Uterine smooth muscle cell (primary cell): ENCODE results near the gene NOD2. TPM values are rescaled to one million over a fixed set of nuclear protein-coding genes. Genes with fewer than 3 reads are reported as not detected.

Source experiments
- total RNA-seq: library from RNA; depleted of rRNA; stranded (reverse); fragments of >200 nt; gene quantifications from 2 replicates; pipeline ENCODE4 v1.2.3, GENCODE V29; 2014

Gene NOD2
- total RNA-seq = 0.22 and 0.25 TPM in 2 replicates

DNA sequence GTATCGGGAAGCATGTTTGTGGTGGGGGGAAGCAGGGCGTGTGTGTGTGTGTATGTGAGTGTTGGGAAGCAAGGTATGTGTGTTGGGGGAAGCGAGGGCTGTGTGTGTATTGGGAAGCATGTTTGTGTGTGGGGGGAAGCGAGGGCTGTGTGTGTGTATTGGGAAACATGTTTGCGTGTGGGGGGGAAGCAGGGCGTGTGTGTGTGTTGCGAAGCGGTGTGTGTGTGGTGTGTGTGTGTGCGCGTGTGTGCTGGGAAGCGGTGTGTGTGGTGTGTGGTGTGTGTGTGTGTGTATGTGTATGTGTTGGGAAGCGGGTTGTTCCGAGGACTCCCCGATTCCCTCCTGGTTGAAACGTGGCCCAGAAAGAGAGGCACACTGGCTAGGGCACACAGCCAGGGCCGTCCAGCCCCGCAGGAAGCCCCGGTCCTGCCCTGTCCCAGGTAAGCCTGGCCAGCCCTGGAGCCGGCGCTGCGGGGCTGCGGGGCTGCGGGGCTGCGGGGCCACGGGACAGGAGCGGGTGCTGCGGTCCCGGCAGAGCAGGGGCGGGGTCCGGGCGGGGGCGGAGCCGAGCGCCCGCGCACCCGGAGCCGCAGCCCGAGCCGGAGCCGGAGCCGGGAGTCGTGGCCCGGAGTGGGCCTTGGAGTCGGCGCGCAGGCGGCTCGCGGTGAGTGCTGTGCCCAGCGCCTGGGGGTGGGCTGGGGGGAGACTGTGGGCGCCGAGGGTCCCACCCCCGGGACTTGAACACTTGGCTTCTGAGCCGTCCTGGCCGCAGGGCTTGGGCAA is at the start of gene NOD2:
NOD2 (plus strand) TSS at position 608 of the 783 bp plus-strand sequence. CDS start 5,890 bp downstream, outside the sequence.

DNA sequence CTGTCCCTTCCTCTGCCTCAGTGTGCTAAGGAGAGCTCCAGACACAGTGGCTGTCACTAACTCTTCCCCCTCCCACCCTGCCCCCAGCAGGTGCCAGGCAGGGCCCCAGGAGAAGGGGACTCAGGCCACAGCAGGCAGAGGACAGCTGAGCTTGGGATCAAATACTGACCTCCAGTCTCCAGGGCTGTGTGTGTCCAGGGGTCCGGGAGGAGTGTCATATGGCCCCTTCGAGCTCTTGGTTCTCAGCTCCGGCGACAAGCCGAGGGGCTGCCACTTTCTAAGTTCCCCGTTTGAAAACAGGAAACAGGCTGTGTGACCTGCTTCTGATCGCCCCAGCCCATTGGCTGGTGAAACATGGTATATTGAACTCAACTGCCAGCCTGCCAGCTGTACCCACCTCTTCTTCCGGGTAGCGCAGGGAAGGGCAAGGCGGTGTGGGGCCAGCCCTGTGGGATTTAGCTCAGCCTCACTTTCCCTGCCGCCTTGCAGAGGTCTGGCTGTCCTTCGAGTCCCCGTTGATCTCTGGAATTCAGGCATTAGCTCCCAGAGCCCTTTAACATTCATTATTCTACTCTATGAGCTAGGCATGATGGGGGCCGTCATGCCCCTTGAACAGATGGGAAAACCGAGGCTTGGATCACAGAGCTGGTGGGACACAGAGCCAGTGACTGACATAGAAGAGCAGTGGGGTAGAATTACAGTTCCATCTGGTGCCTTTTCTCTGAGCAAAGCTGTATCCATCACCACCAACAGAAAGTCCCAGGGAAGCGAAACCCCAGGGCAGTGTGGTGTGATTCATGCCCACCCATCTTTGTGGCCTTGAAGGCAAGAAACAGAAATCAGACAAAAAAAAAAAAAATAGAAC is 12.2 kb upstream of the NOD2 start, which contains the start of gene SNX20:
SNX20 (minus strand) TSS at position 292 of the 865 bp plus-strand sequence. CDS start 3,786 bp downstream, outside the sequence.

DNA sequence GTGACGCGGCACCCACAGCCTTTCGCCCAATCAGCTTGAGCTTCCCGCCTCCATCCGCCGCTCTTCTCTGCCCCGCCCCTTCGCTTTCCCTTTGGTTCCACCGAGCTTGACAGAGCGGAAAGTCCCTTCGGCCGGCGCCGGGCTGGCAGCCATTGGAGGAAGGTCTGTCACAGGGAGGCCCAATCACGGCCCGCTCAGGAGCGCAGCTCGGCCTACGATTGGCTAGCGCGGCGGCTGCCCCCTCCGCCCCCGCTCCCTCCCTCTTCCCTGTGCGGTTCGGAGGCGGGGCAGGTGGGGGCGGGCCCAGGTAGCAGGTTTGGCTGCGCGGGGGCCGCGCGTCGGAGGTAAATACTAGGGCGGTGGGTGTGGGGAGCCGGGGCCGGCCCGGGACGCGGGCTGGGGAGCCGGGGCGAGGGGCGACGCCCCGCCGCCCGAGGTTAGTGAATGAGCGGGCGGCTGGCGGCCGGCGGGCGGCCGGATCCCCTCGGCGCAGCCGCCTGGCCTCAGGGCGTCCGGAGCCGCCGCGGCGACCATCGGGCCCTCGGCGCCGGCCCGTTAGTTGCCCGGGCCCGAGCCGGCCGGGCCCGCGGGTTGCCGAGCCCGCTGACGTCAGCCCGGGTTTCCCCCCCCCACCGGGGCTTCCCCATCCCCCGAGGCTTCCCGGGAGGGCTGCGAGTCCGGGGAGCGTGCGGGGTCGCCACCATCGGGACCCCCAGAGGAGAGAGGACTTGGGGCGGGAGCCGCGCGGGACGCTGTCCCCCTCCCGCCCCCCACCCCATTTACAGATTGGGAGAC is 48.6 kb downstream of the NOD2 start, which contains the start of gene CYLD:
CYLD (plus strand) TSS at position 306 of the 795 bp plus-strand sequence. CDS start 7,613 bp downstream, outside the sequence.

Other genes with a start within 250 kb of the NOD2 start
- gene NKD1, start 145.2 kb upstream of the NOD2 start, total RNA-seq = under 0.01 TPM in 2 replicates
- not detected in 2 replicates for gene SNX20, start 12.3 kb upstream of the NOD2 start, total RNA-seq
- 78.8 and 88.2 TPM in 2 replicates for gene CYLD, start 48.5 kb downstream of the NOD2 start, total RNA-seq